Measurements from ENCODE around the gene HPGD.

The HPGD gene

DNA sequence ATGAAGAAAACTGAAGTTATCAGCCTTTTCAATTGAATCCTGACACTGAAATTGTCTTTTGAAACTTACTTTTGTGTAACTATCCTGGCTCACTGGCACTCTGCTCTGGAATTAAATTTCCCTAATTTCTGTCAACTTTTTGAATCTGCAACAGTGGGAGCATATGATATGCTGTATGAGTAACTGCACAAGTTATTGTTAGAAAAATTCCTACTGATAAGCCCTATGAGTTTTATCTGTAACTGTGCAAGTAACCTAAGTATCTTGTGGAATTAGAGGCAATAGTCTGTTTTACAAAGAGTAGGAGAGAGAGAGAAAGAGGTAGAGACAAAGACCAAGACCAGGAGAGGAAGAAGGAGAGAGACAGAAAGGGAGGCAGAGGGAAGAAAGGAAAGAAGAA, 9.2 kb upstream of the HPGD start:
- TF ChIP-seq, protein P1, sequence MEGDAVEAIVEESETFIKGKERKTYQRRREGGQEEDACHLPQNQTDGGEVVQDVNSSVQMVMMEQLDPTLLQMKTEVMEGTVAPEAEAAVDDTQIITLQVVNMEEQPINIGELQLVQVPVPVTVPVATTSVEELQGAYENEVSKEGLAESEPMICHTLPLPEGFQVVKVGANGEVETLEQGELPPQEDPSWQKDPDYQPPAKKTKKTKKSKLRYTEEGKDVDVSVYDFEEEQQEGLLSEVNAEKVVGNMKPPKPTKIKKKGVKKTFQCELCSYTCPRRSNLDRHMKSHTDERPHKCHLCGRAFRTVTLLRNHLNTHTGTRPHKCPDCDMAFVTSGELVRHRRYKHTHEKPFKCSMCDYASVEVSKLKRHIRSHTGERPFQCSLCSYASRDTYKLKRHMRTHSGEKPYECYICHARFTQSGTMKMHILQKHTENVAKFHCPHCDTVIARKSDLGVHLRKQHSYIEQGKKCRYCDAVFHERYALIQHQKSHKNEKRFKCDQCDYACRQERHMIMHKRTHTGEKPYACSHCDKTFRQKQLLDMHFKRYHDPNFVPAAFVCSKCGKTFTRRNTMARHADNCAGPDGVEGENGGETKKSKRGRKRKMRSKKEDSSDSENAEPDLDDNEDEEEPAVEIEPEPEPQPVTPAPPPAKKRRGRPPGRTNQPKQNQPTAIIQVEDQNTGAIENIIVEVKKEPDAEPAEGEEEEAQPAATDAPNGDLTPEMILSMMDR (IDR thresholded peaks at IDR 0.05; ENCODE audit: borderline replicate concordance, insufficient read depth, low read depth, low read length), result no peak
- no peak overlapping the region for H3K4me3 ChIP-seq (ENCODE audit: low read depth, low read length)

- H3K4me3 ChIP-seq (ENCODE audit: low read depth, low read length), result no peak overlapping the region
- TF ChIP-seq, protein P1 (IDR thresholded peaks at IDR 0.05; ENCODE audit: borderline replicate concordance, insufficient read depth, low read depth, low read length), result no peak
These were observed 5.9 kb upstream of the HPGD start for GRCh38 chr4:174528226-174528625.

GRCh38 chr4:174526731-174527130, 4.4 kb upstream of the HPGD start:
- TF ChIP-seq, protein P1 (IDR thresholded peaks at IDR 0.05; ENCODE audit: borderline replicate concordance, insufficient read depth, low read depth, low read length), result no peak

GRCh38 chr4:174524242-174524641, 2.0 kb upstream of the HPGD start:
- no peak overlapping the region for H3K4me3 ChIP-seq (ENCODE audit: low read depth, low read length)
- TF ChIP-seq, protein P1 (IDR thresholded peaks at IDR 0.05; ENCODE audit: borderline replicate concordance, insufficient read depth, low read depth, low read length), result no peak

More at GRCh38 chr4:174526731-174527130, 4.4 kb upstream of the HPGD start:
- H3K4me3 ChIP-seq (ENCODE audit: low read depth, low read length), result no peak overlapping the region

GRCh38 chr4:174523025-174523693, 871 bp upstream of the HPGD start:
- TF ChIP-seq, protein P1 (IDR thresholded peaks at IDR 0.05; ENCODE audit: borderline replicate concordance, insufficient read depth, low read depth, low read length), result no peak
- H3K4me3 ChIP-seq (ENCODE audit: low read depth, low read length), result no peak overlapping the region

DNA sequence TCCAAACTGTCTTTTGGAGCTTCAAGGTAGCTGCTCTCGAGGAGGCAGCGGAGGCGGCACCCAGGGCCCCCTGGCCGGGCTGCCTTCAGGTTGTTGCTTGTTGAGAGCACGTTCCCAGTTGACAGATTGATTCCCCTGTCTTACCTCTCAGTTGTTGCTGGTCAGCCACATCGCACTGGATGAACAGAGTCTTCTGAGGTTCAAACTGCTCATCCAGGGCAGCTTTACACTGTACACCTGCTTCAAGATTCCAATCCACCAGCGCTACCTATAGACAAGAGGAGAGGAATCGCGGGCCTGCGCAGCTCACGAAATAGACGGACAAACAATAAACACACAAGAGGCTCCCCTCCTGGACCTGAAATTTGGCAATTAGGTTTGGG, 497 bp downstream of the HPGD start:
- no peak overlapping the region for H3K4me3 ChIP-seq (ENCODE audit: low read depth, low read length)
- TF ChIP-seq, protein P1 (IDR thresholded peaks at IDR 0.05; ENCODE audit: borderline replicate concordance, insufficient read depth, low read depth, low read length), result no peak

- TF ChIP-seq, protein P1 (IDR thresholded peaks at IDR 0.05; ENCODE audit: borderline replicate concordance, insufficient read depth, low read depth, low read length), result no peak
- no peak overlapping the region for H3K4me3 ChIP-seq (ENCODE audit: low read depth, low read length)
These were observed 1.6 kb downstream of the HPGD start for GRCh38 chr4:174520660-174521059.

Data from GM12875 (cell line).